Gastroesophageal sphincter (tissue), 3 donors: ENCODE measurements around the gene CUBN.

Source experiments
- EP300 ChIP-seq: sonication (generic); formaldehyde crosslinking; IDR thresholded peaks from one replicate; pipeline ENCODE4 v1.6.1; 2017; ENCODE audit warnings: antibody characterized with exemption, mild to moderate bottlenecking
- POLR2A ChIP-seq, 2 donors: fragments of 450-650 bp; IDR thresholded peaks; one replicate each; pipeline ENCODE4 v1.6.1; 2017; ENCODE audit warnings: antibody characterized with exemption in 2 of 2, mild to moderate bottlenecking in 2 of 2, moderate library complexity in 1 of 2
- POLR2AphosphoS5 ChIP-seq: sonication (generic); formaldehyde crosslinking; IDR thresholded peaks from one replicate; pipeline ENCODE4 v1.6.1; 2017; ENCODE audit warnings: antibody characterized with exemption
- TF ChIP-seq, protein P1 (sequence below), 4 experiments: fragments of 200-600 bp in 2 of 4; fragments of 450-650 bp in 2 of 4; sonication (generic) in 1 of 4; IDR thresholded peaks; one replicate each; pipeline ENCODE4 v1.5.1; 2017 to 2019; ENCODE audit warnings: antibody characterized with exemption in 4 of 4, mild to moderate bottlenecking in 2 of 4, moderate library complexity in 2 of 4

DNA sequence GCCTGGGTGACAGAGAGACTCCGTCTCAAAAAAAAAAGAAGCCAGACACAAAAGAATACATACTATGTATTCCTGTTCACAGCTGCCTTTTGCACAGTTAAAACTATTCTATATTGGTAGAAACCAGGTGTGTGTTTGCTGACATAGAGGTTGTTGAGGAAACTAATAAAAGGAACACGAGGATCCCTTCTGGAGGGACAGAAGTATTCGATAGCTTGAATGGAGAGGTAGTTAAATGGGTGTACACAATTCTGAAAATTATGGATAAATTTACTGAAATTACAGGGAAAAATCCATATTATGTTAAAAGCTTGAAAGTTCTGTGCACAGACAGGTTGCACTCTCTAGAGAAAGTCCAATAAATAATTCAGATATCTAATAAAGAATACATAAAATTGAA is 71.5 kb downstream of the CUBN start:
- TF ChIP-seq, protein P1, sequence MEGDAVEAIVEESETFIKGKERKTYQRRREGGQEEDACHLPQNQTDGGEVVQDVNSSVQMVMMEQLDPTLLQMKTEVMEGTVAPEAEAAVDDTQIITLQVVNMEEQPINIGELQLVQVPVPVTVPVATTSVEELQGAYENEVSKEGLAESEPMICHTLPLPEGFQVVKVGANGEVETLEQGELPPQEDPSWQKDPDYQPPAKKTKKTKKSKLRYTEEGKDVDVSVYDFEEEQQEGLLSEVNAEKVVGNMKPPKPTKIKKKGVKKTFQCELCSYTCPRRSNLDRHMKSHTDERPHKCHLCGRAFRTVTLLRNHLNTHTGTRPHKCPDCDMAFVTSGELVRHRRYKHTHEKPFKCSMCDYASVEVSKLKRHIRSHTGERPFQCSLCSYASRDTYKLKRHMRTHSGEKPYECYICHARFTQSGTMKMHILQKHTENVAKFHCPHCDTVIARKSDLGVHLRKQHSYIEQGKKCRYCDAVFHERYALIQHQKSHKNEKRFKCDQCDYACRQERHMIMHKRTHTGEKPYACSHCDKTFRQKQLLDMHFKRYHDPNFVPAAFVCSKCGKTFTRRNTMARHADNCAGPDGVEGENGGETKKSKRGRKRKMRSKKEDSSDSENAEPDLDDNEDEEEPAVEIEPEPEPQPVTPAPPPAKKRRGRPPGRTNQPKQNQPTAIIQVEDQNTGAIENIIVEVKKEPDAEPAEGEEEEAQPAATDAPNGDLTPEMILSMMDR (IDR thresholded peaks at IDR 0.05) = no peak
- TF ChIP-seq EP300 = no peak
- no peak for TF ChIP-seq POLR2AphosphoS5
- no peak for TF ChIP-seq POLR2A (IDR thresholded peaks at IDR 0.05)
